ENCODE measurements around the gene PLCD3.

DNA sequence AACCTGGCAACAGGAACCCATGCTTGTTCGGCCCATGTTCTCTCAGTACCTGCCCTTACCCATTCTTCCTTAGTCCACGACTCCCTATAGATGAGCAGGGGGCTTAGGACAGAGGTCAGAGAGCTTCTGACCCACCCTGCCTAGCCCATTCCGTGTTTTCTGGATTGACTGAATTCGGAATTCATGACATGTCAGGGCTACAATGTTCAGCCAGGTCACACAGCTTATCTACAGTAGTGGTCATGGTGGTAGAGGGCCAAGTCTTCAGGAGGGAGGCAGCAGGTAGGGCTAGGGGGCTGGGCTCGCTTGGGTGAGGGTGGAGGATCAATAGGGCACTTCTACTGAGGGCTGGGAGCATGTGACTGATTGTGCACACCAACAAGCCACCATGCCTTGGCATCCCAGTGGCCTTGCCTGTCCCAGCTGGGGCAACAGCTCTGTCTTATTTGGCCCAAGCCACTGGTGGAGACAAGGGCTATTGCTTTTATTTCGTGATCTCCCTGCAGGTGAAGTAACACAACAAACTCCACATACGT is 32.5 kb upstream of the PLCD3 start:
- TF ChIP-seq, protein P1, sequence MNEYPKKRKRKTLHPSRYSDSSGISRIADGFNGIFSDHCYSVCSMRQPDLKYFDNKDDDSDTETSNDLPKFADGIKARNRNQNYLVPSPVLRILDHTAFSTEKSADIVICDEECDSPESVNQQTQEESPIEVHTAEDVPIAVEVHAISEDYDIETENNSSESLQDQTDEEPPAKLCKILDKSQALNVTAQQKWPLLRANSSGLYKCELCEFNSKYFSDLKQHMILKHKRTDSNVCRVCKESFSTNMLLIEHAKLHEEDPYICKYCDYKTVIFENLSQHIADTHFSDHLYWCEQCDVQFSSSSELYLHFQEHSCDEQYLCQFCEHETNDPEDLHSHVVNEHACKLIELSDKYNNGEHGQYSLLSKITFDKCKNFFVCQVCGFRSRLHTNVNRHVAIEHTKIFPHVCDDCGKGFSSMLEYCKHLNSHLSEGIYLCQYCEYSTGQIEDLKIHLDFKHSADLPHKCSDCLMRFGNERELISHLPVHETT (CRISPR knock-in tag; conservative IDR thresholded peaks at IDR 0.05 in 1 of 2, IDR thresholded peaks at IDR 0.05 in 1 of 2), result no peak
- no peak for TF ChIP-seq POLR2AphosphoS5 (IDR thresholded peaks at IDR 0.05; ENCODE audit: control insufficient read depth, insufficient read depth, low read depth, low read length)
- TF ChIP-seq MAX (CRISPR knock-in tag; IDR thresholded peaks at IDR 0.05), result no peak
- no peak for TF ChIP-seq FUS (optimal IDR thresholded peaks at IDR 0.05; ENCODE audit: low read depth, low read length)
- TF ChIP-seq POLR2A (conservative IDR thresholded peaks at IDR 0.05), result no peak
- TF ChIP-seq HDAC6 (IDR thresholded peaks at IDR 0.05; ENCODE audit: low read depth, low read length), result no peak
- no peak for TF ChIP-seq EZH2 (IDR thresholded peaks at IDR 0.05; ENCODE audit: borderline replicate concordance, low read depth, low read length)
- no peak for TF ChIP-seq KDM4B (IDR thresholded peaks at IDR 0.05; ENCODE audit: borderline replicate concordance in 2 of 2, low read depth in 1 of 2)
- TF ChIP-seq FOS (IDR thresholded peaks at IDR 0.05; ENCODE audit: extremely low read depth, insufficient read length), result no peak
- no peak for TF ChIP-seq ZBTB40 (IDR thresholded peaks at IDR 0.05)
- no peak for TF ChIP-seq ZBTB40 (CRISPR knock-in tag; IDR thresholded peaks at IDR 0.05)
- TF ChIP-seq, protein P2, sequence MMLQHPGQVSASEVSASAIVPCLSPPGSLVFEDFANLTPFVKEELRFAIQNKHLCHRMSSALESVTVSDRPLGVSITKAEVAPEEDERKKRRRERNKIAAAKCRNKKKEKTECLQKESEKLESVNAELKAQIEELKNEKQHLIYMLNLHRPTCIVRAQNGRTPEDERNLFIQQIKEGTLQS (IDR thresholded peaks at IDR 0.05), result no peak
- TF ChIP-seq, protein P2 (CRISPR knock-in tag; conservative IDR thresholded peaks at IDR 0.05), result no peak

Measured in K562 (cell line).